Immature natural killer cell (primary cell): Measurements from ENCODE around the gene SAPCD2. TPM values are rescaled to one million over a fixed set of nuclear protein-coding genes. Genes with fewer than 3 reads are reported as not detected.

Experiments used
- polyA plus RNA-seq, 3 donors: library from polyadenylated mRNA; unstranded; fragments of 300-500 nt; fragmentation: Illumina TruSeq; gene quantifications; one replicate each; pipeline ENCODE4 v1.2.3, GENCODE V29; 2021

SAPCD2 gene
- polyA plus RNA-seq, 3 donors from 2014 or later: 0.06 to 0.95 (median 0.39) TPM

Other genes with a start within 250 kb of the SAPCD2 start
- gene AJM1, start 228.1 kb downstream of the SAPCD2 start, polyA plus RNA-seq: under 1 TPM; 0.09 to 1.00 (median 0.82) TPM
- 100 to 1,000 TPM; 127 to 212 (median 166) TPM for gene PHPT1, start 221.1 kb downstream of the SAPCD2 start, polyA plus RNA-seq
- gene MAMDC4, start 218.2 kb downstream of the SAPCD2 start, polyA plus RNA-seq: under 1 TPM in 1 of 3 donors, not detected in 2; 0.19 TPM
- 100 to 1,000 TPM; 309 to 463 (median 411) TPM for gene EDF1, start 204.2 kb downstream of the SAPCD2 start, polyA plus RNA-seq
- 10 to 100 TPM in 2 of 3 donors, 1 to 10 TPM in 1; 7.6 to 32.7 (median 11.0) TPM for gene TRAF2, start 184.0 kb downstream of the SAPCD2 start, polyA plus RNA-seq
- gene FBXW5, start 125.8 kb downstream of the SAPCD2 start, polyA plus RNA-seq: 100 to 1,000 TPM; 120 to 211 (median 120) TPM
- gene C8G, start 125.3 kb downstream of the SAPCD2 start, polyA plus RNA-seq: 1 to 10 TPM; 1.7 to 5.1 (median 2.1) TPM
- not detected for gene LCN12, start 118.3 kb downstream of the SAPCD2 start, polyA plus RNA-seq
- gene PTGDS, start 93.1 kb downstream of the SAPCD2 start, polyA plus RNA-seq: 100 to 1,000 TPM in 2 of 3 donors, 10 to 100 TPM in 1; 93.2 to 201 (median 164) TPM
- gene LCNL1, start 87.6 kb downstream of the SAPCD2 start, polyA plus RNA-seq: not detected
- 100 to 1,000 TPM; 135 to 207 (median 182) TPM for gene PAXX, start 78.1 kb downstream of the SAPCD2 start, polyA plus RNA-seq
- 100 to 1,000 TPM; 673 to 911 (median 762) TPM for gene CLIC3, start 74.0 kb downstream of the SAPCD2 start, polyA plus RNA-seq
- gene ABCA2, start 42.3 kb downstream of the SAPCD2 start, polyA plus RNA-seq: 10 to 100 TPM in 1 of 3 donors, 1 to 10 TPM in 2; 2.2 to 34.5 (median 6.3) TPM
- 10 to 100 TPM; 20.6 to 33.0 (median 25.6) TPM for gene FUT7, start 38.5 kb downstream of the SAPCD2 start, polyA plus RNA-seq
- gene NPDC1, start 24.4 kb downstream of the SAPCD2 start, polyA plus RNA-seq: 1 to 10 TPM in 2 of 3 donors, under 1 TPM in 1; 0.36 to 1.4 (median 1.1) TPM
- gene ENTPD2, start 16.5 kb downstream of the SAPCD2 start, polyA plus RNA-seq: not detected
- gene UAP1L1, start 7.0 kb upstream of the SAPCD2 start, polyA plus RNA-seq: 1 to 10 TPM; 1.3 to 1.4 (median 1.4) TPM
- 10 to 100 TPM; 59.7 to 71.8 (median 66.1) TPM for gene MAN1B1, start 16.4 kb upstream of the SAPCD2 start, polyA plus RNA-seq
- gene DPP7, start 44.2 kb upstream of the SAPCD2 start, polyA plus RNA-seq: 100 to 1,000 TPM; 136 to 176 (median 168) TPM
- gene GRIN1, start 68.6 kb upstream of the SAPCD2 start, polyA plus RNA-seq: not detected
- 1 to 10 TPM in 1 of 3 donors, under 1 TPM in 1, not detected in 1; 0.22 to 2.1 TPM for gene LRRC26, start 99.5 kb upstream of the SAPCD2 start, polyA plus RNA-seq
- gene TMEM210, start 101.5 kb upstream of the SAPCD2 start, polyA plus RNA-seq: not detected
- gene ANAPC2, start 118.0 kb upstream of the SAPCD2 start, polyA plus RNA-seq: 1 to 10 TPM; 4.2 to 7.0 (median 5.3) TPM
- 100 to 1,000 TPM; 164 to 191 (median 181) TPM for gene SSNA1, start 118.1 kb upstream of the SAPCD2 start, polyA plus RNA-seq
- 1 to 10 TPM in 1 of 3 donors, under 1 TPM in 2; 0.11 to 1.1 (median 0.60) TPM for gene TPRN, start 130.2 kb upstream of the SAPCD2 start, polyA plus RNA-seq
- gene TMEM203, start 135.1 kb upstream of the SAPCD2 start, polyA plus RNA-seq: 100 to 1,000 TPM; 131 to 169 (median 142) TPM
- gene NDOR1, start 135.1 kb upstream of the SAPCD2 start, polyA plus RNA-seq: 10 to 100 TPM in 1 of 3 donors, 1 to 10 TPM in 2; 1.7 to 10.3 (median 4.2) TPM
- not detected for gene RNF208, start 151.7 kb upstream of the SAPCD2 start, polyA plus RNA-seq
- under 1 TPM in 1 of 3 donors, not detected in 2; 0.19 TPM for gene CYSRT1, start 154.6 kb upstream of the SAPCD2 start, polyA plus RNA-seq
- not detected for gene RNF224, start 156.9 kb upstream of the SAPCD2 start, polyA plus RNA-seq
- not detected for gene SLC34A3, start 160.3 kb upstream of the SAPCD2 start, polyA plus RNA-seq
- 10 to 100 TPM; 60.8 to 98.2 (median 71.9) TPM for gene TUBB4B, start 170.7 kb upstream of the SAPCD2 start, polyA plus RNA-seq
- not detected for gene STPG3, start 180.7 kb upstream of the SAPCD2 start, polyA plus RNA-seq
- 10 to 100 TPM; 25.0 to 36.8 (median 34.6) TPM for gene NELFB, start 184.8 kb upstream of the SAPCD2 start, polyA plus RNA-seq
- gene TOR4A, start 207.2 kb upstream of the SAPCD2 start, polyA plus RNA-seq: 10 to 100 TPM in 1 of 3 donors, 1 to 10 TPM in 2; 4.9 to 13.9 (median 7.2) TPM
- under 1 TPM in 1 of 3 donors, not detected in 2; 0.14 TPM for gene NRARP, start 231.7 kb upstream of the SAPCD2 start, polyA plus RNA-seq